HEK293T (cell line): ENCODE results near the gene ZDHHC14.

Experiments
- CTCF ChIA-PET: fragments of 350-600 bp; formaldehyde crosslinking; extraction: SDS; loops from one replicate; lab custom pipeline; 2021; ENCODE audit warnings: antibody characterized with exemption, inconsistent platforms; lab: Yijun Ruan, JAX
- POLR2A ChIA-PET: fragments of 350-600 bp; formaldehyde crosslinking; extraction: SDS; loops from one replicate; lab custom pipeline; 2020; ENCODE audit warnings: antibody characterized with exemption, inconsistent platforms; lab: Yijun Ruan, JAX
- DNase-seq: peaks from one replicate; pipeline ENCODE4 v3.0.0; 2012; ENCODE audit warnings: mixed read lengths; ENCODE audit errors: extremely low spot score
- ARNT ChIP-seq: fragments of 450-650 bp; IDR thresholded peaks from 2 replicates; pipeline ENCODE4 v1.6.1; 2017; ENCODE audit warnings: mild to moderate bottlenecking
- BHLHE40 ChIP-seq: fragments of 450-650 bp; IDR thresholded peaks from 2 replicates; pipeline ENCODE4 v1.6.1; 2016; ENCODE audit warnings: mild to moderate bottlenecking, moderate library complexity, borderline replicate concordance
- CTBP1 ChIP-seq: fragments of 450-650 bp; IDR thresholded peaks from 2 replicates; pipeline ENCODE4 v1.6.1; 2016; ENCODE audit warnings: borderline replicate concordance
- ELF4 ChIP-seq: fragments of 450-650 bp; IDR thresholded peaks from 2 replicates; pipeline ENCODE4 v1.6.1; 2017; ENCODE audit warnings: antibody characterized with exemption
- FOXA1 ChIP-seq: fragments of 450-650 bp; IDR thresholded peaks from 2 replicates; pipeline ENCODE4 v1.6.1; 2016; ENCODE audit warnings: mild to moderate bottlenecking
- FOXK2 ChIP-seq: fragments of 450-650 bp; IDR thresholded peaks from 2 replicates; pipeline ENCODE4 v1.6.1; 2016; ENCODE audit warnings: mild to moderate bottlenecking
- FOXM1 ChIP-seq: fragments of 450-650 bp; IDR thresholded peaks from 2 replicates; pipeline ENCODE4 v1.6.1; 2017; ENCODE audit warnings: mild to moderate bottlenecking, borderline replicate concordance
- HDGF ChIP-seq: fragments of 450-650 bp; IDR thresholded peaks from 2 replicates; pipeline ENCODE4 v1.6.1; 2017; ENCODE audit warnings: antibody characterized with exemption, borderline replicate concordance
- L3MBTL2 ChIP-seq: fragments of 450-650 bp; conservative IDR thresholded peaks from 2 replicates; pipeline ENCODE4 v1.6.1; 2016; ENCODE audit warnings: mild to moderate bottlenecking
- LEF1 ChIP-seq: fragments of 450-650 bp; IDR thresholded peaks from 2 replicates; pipeline ENCODE4 v1.6.1; 2017; ENCODE audit warnings: mild to moderate bottlenecking, borderline replicate concordance
- NFRKB ChIP-seq: fragments of 450-650 bp; IDR thresholded peaks from 2 replicates; pipeline ENCODE4 v1.6.1; 2016; ENCODE audit warnings: mild to moderate bottlenecking, moderate library complexity
- SP1 ChIP-seq: fragments of 450-650 bp; IDR thresholded peaks from 2 replicates; pipeline ENCODE4 v1.6.1; 2017
- SUZ12 ChIP-seq: fragments of 450-650 bp; IDR thresholded peaks from 2 replicates; pipeline ENCODE4 v1.6.1; 2016; ENCODE audit warnings: mild to moderate bottlenecking
- TARDBP ChIP-seq: fragments of 450-650 bp; IDR thresholded peaks from 2 replicates; pipeline ENCODE4 v1.6.1; 2016
- ZNF384 ChIP-seq: fragments of 450-650 bp; IDR thresholded peaks from 2 replicates; pipeline ENCODE4 v1.6.1; 2016
- TF ChIP-seq, protein P1 (sequence below): fragments of 450-650 bp; IDR thresholded peaks from 2 replicates; pipeline ENCODE4 v1.6.1; 2016

The ZDHHC14 gene

DNA sequence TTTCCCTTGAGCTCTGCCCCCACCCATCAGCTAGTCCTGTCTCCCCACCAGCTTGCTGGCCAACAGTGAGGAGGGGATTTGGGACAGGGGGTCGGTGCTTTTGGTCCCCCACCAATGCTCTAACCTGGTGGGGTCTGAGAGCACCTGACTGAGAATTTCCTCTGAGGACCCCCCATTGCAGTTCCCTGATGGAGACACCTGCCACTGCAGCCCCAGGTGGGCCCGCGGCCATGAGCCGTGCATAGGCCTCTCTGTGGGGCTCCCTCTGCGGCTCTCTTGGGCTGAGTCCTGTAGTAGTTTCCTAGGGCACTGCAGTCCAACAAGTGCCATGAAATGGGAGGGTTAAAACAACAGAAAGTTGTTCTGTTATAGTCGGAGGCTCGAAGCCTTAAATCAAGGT is 269.8 kb downstream of the ZDHHC14 start:
- CTCF ChIA-PET: no interaction called here
- TF ChIP-seq LEF1: no peak
- TF ChIP-seq FOXM1: no peak
- no peak for TF ChIP-seq CTBP1
- no peak for TF ChIP-seq SP1
- TF ChIP-seq BHLHE40: no peak
- no peak for TF ChIP-seq ARNT
- TF ChIP-seq TARDBP: no peak
- no peak for TF ChIP-seq SUZ12
- TF ChIP-seq L3MBTL2: no peak
- POLR2A ChIA-PET: no interaction called here
- DNase-seq: no peak

DNA sequence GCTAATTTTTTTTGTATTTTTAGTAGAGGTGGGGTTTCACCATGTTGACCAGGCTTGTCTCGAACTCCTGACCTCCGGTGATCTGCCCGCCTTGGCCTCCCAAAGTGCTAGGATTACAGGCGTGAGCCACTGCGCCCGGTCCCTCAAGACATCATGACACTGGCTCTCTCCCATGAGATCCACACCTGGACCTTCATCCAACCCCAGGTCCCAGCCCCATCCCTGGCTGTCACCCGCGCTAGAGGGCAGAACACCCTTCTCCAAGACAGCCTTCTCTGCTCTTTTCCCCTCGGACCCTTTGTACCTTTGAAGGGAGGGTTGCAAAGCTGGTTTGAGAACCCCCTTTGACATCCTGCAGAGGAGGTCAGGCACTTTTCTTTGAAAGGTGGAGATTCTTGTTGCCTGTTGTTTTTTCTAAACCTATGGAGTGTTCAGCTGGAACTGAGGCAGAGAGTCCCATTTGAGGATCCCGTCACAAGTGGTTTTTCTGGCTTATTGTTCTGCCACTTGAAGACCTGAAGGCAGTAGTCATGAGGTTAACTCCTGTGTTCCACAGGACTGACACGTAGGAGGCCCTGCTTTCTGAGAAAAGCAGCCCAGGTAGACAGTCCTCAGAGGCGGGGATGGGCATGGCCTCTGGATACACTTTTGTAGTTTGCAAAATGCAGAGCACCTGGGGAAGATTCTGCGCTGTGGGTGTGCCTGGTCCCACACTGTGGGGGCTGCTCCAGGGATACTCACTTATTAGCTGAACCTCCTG is 270.9 kb downstream of the ZDHHC14 start:
- DNase-seq: no peak
- CTCF ChIA-PET: interaction anchor here (0.6 kb wide), 1 partner anchor 223 kb away, joined by 3 read pairs; no protein-coding TSS in a partner anchor
- POLR2A ChIA-PET: no interaction called here
- TF ChIP-seq SP1: no peak
- no peak for TF ChIP-seq CTBP1
- TF ChIP-seq, protein P1, sequence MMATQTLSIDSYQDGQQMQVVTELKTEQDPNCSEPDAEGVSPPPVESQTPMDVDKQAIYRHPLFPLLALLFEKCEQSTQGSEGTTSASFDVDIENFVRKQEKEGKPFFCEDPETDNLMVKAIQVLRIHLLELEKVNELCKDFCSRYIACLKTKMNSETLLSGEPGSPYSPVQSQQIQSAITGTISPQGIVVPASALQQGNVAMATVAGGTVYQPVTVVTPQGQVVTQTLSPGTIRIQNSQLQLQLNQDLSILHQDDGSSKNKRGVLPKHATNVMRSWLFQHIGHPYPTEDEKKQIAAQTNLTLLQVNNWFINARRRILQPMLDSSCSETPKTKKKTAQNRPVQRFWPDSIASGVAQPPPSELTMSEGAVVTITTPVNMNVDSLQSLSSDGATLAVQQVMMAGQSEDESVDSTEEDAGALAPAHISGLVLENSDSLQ: no peak
- TF ChIP-seq HDGF: no peak

DNA sequence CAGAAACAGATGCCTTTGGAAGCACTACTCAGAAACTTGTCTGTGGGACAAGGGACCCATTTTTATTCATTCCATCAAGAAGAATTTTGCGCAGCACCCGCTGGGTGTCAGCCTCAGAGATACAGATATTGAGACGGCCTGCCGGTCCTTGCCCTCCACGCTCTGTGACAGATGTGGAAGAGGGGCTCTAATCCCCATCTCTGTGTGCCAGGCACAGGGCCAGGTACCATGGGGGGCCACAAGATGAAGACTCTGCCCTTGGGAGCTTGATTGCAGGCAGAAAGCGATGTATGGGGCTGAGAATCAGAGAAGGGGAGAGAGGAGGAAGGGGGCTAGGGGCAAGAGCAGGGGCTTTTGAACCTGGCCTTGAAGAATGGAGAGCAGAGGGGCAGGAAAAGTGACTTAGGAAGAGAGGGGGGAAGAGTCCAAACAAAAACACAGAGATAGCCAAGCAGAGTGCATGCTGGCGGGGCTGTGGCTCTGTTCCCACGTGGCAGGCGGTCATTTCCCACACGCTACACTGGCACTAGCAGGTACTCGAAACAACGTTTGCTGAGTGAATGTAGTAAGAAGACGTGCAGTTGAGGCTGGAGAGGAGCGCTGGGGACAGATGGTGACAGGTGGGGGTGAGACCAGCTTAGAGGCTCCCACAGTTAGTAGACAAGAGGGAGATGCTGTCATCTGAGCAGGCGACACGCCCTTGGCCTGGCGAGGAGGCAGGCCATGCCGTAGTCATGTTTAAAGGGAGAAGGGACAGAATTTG is 271.8 kb downstream of the ZDHHC14 start:
- POLR2A ChIA-PET: no interaction called here
- no peak for TF ChIP-seq SUZ12
- no peak for TF ChIP-seq FOXA1
- TF ChIP-seq SP1: no peak
- TF ChIP-seq L3MBTL2: no peak
- TF ChIP-seq, protein P1: no peak
- TF ChIP-seq HDGF: no peak
- TF ChIP-seq BHLHE40: no peak
- TF ChIP-seq LEF1: no peak
- no peak for TF ChIP-seq FOXK2
- TF ChIP-seq TARDBP: no peak
- no peak for TF ChIP-seq NFRKB
- TF ChIP-seq FOXM1: no peak
- no peak for TF ChIP-seq ELF4
- TF ChIP-seq ARNT: no peak
- no peak for TF ChIP-seq ZNF384
- TF ChIP-seq CTBP1: no peak
- DNase-seq: no peak
- CTCF ChIA-PET: interaction anchor here (0.6 kb wide), 1 partner anchor 224 kb away, joined by 3 read pairs; no protein-coding TSS in a partner anchor

DNA sequence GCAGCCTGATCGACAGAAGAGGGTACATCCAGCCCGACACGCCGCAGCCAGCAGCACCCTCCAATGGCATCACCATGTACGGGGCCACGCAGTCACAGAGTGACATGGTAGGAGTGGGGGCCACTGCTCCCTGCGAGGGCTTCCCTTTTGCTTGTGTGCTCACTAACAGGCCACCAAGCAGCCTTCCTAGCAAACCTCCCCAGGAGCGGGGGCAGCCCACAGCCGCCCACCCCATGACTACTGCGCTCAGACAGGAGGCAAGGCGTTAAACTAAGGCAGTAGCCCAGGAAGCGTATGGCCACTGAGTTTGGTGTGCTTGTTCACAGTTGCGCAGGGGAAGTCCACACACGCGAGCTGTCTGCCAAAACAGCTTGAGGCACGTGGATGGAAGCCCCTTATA is 272.5 kb downstream of the ZDHHC14 start:
- ChIA-PET CTCF (no interaction called here), POLR2A (no interaction called here)
- TF ChIP-seq ELF4 (no peak), CTBP1 (no peak), SUZ12 (no peak), L3MBTL2 (no peak), ZNF384 (no peak), SP1 (no peak), HDGF (no peak), TARDBP (no peak), FOXM1 (no peak)

DNA sequence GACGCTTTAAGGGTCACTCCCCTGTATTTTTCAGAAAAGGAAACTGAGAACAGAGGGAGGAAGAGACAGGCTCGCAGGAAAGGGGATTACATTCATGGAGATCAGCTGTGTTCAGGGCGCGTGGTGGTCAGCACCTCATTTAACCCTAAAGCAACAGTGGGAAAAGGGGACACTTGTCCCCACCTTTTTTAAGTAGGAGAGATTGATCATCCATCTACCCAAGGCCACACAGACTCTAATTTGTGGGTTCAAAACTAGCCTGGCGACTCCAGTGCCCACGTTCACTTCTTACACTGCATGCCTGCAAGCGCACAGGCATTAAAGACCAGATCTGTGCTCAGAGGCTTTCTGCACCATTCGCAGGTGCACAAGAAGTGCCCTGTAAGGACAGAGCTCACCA is 274.1 kb downstream of the ZDHHC14 start:
- DNase-seq: no peak
- TF ChIP-seq ELF4 (no peak), FOXK2 (no peak), FOXA1 (no peak), SUZ12 (no peak), FOXM1 (no peak), BHLHE40 (no peak), HDGF (no peak), L3MBTL2 (no peak), ARNT (no peak), NFRKB (no peak), LEF1 (no peak), TARDBP (no peak), CTBP1 (no peak), ZNF384 (no peak)
- TF ChIP-seq, protein P1: no peak
- CTCF ChIA-PET: interaction anchor here (0.8 kb wide), 1 partner anchor 371 kb away, joined by 3 read pairs; no protein-coding TSS in a partner anchor

More for the DNA sequence above, 272.5 kb downstream of the ZDHHC14 start:
- DNase-seq: no peak

More for the DNA sequence above, 274.1 kb downstream of the ZDHHC14 start:
- POLR2A ChIA-PET: interaction anchor here (0.8 kb wide), 1 partner anchor 332 kb away, joined by 3 read pairs; the partner anchor contains the start of gene TMEM242
